ENCODE measurements around the gene CSK. TPM values are rescaled to one million over a fixed set of nuclear protein-coding genes. Genes with fewer than 3 reads are reported as not detected.

CSK gene
- total and polyA plus RNA-seq, 2 of the 8 experiments (the other 6 are each of a cell fraction or from before 2014, with no cell fraction given): 13.7 to 50.2 TPM

GRCh38 chr15:74841891-74842373, 60.1 kb downstream of the CSK start:
- TF ChIP-seq SIRT6 (IDR thresholded peaks at IDR 0.05; ENCODE audit: low read length) (no peak), ASH2L (IDR thresholded peaks at IDR 0.05; ENCODE audit: low read length) (no peak), MAFK (IDR thresholded peaks at IDR 0.05; ENCODE audit: low read depth, low read length) (no peak), TAF1 (IDR thresholded peaks at IDR 0.05; ENCODE audit: low read depth, low read length) (no peak), NRF1 (IDR thresholded peaks at IDR 0.05; ENCODE audit: low read depth, low read length) (no peak), SP4 (IDR thresholded peaks at IDR 0.05; ENCODE audit: low read length) (no peak), JUN (IDR thresholded peaks at IDR 0.05; ENCODE audit: low read depth, low read length) (no peak), CHD1 (IDR thresholded peaks at IDR 0.05; ENCODE audit: low read depth, low read length) (no peak), SRF (IDR thresholded peaks at IDR 0.05; ENCODE audit: low read depth, low read length) (no peak)
- peaks cover 7% of the 10 kb centered on the region; the same call in 1 of the 2 replicates for H3K23me2 ChIP-seq (ENCODE audit: low read depth, low read length)
- no peaks in the 10 kb centered on the region for H3K27me3 ChIP-seq (replicated peaks in 1 of 4; ENCODE audit: control insufficient read depth in 3 of 4, extremely low read depth in 1 of 4, insufficient read depth in 3 of 4, low read length in 3 of 4)
- no peak overlapping the region for H2BK20ac ChIP-seq (ENCODE audit: low read length)
- no peak overlapping the region for H3K14ac ChIP-seq (ENCODE audit: insufficient read length)
- H3K79me1 ChIP-seq (ENCODE audit: low read depth, low read length): 0 out of 2 replicates have a peak, but pooled peaks cover 2% of the 10 kb centered on the region
- H3K36me3 ChIP-seq (ENCODE audit: control insufficient read depth in 2 of 4, insufficient read depth in 4 of 4, low read length in 3 of 4): peaks cover 0 to 11% (median 4%) of the 10 kb centered on the region in 4 experiments; a peak in 5 of 8 replicates
- H3K4ac ChIP-seq (replicated peaks; ENCODE audit: insufficient read length, low read depth, low read length): no peak overlapping the region
- H2BK5ac ChIP-seq (ENCODE audit: low read depth, low read length): no peak overlapping the region
- H4K20me1 ChIP-seq (replicated peaks in 1 of 2; ENCODE audit: control insufficient read depth in 1 of 2, insufficient read depth in 2 of 2, low read length in 2 of 2): peaks cover 2% of the 10 kb centered on the region in 2 experiments
- H3K27ac ChIP-seq (ENCODE audit: low read depth, low read length): no peak overlapping the region
- ChIA-PET CTCF (ENCODE audit: partially characterized antibody) (interaction anchor here (0.6 to 5.3 kb wide), 21 partner anchors 8 to 209 kb away, joined by 3 to 46 read pairs (median 5); partner anchors contain the start of gene CPLX3), POLR2A (ENCODE audit: partially characterized antibody) (interaction anchor here (0.5 to 4.1 kb wide), 22 partner anchors 10 to 113 kb away, joined by 3 to 23 read pairs (median 3); partner anchors contain the start of genes COX5A, CPLX3, CSK and FAM219B)
- H3K56ac ChIP-seq (replicated peaks; ENCODE audit: insufficient read length, low read depth, low read length): no peak overlapping the region
- no peak overlapping the region for H3K23ac ChIP-seq (ENCODE audit: insufficient read length)
- H4K8ac ChIP-seq (ENCODE audit: extremely low read depth, insufficient read depth, low read length): no peak overlapping the region
- H3K18ac ChIP-seq (ENCODE audit: extremely low read depth, low read length): no peak overlapping the region
- H4K5ac ChIP-seq (ENCODE audit: insufficient read length, low read depth, low read length): no peak overlapping the region
- no peak overlapping the region for H2BK120ac ChIP-seq (replicated peaks; ENCODE audit: low read depth, low read length)
- no peak overlapping the region for H2AK5ac ChIP-seq (ENCODE audit: low read depth, low read length)
- peaks cover 0 to 13% (median 8%) of the 10 kb centered on the region in 4 experiments; a peak in 6 of 7 replicates for H3K4me1 ChIP-seq (replicated peaks in 1 of 4; ENCODE audit: control insufficient read depth in 3 of 4, insufficient read depth in 4 of 4, low read length in 3 of 4)
- no peak overlapping the region for H2BK15ac ChIP-seq (ENCODE audit: low read length)
- whole genome bisulfite sequencing, 2 experiments (ENCODE audit: extremely low coverage in 1 of 2, insufficient coverage in 1 of 2, insufficient read length in 1 of 2, insufficient replicate concordance in 2 of 2, low coverage in 1 of 2, low lambda C conversion rate in 2 of 2, missing lambda C conversion rate in 1 of 2): 85% methylated on average over 14 of the region's 14 CpGs; no CpG with 5 or more reads in 1 of the 2 experiments
- no peak overlapping the region for H2AFZ ChIP-seq (ENCODE audit: low read length)
- no peak overlapping the region for H4K91ac ChIP-seq (replicated peaks; ENCODE audit: insufficient read length, low read length)
- no peak overlapping the region for H2BK12ac ChIP-seq (ENCODE audit: low read depth, low read length)
- DNase-seq (ENCODE audit: low read depth in 1 of 2, low spot score in 2 of 2): no peak
- no peaks in the 10 kb centered on the region for H3K79me2 ChIP-seq (ENCODE audit: control insufficient read depth in 1 of 2, insufficient read depth in 2 of 2, low read length in 2 of 2)
- FAIRE-seq: no peak
- H3K9me3 ChIP-seq (ENCODE audit: insufficient read depth in 2 of 2, low read depth in 1 of 2, low read length in 1 of 2): no peaks in the 10 kb centered on the region
- peak overlapping the region; percentile 60 to 92 (median 90) for H3K4me3 ChIP-seq (ENCODE audit: extremely low read depth in 1 of 4, insufficient read depth in 2 of 4, low read depth in 3 of 4, low read length in 4 of 4)
- peak overlapping the region; percentile 75 to 88 for H3K4me2 ChIP-seq (ENCODE audit: insufficient read depth in 1 of 2, low read depth in 2 of 2, low read length in 2 of 2)
- H3K9ac ChIP-seq (replicated peaks in 1 of 4; ENCODE audit: extremely low read depth in 1 of 4, low read depth in 3 of 4, low read length in 3 of 4): peak overlapping the region in 3 of 4 experiments; percentile 15 to 63 (median 26); a peak in 3 of 7 replicates
